RWPE1 (cell line): ENCODE measurements around the gene ALDH1L1.

Experiments
- CTCF ChIA-PET: fragments of 350-600 bp; sonication (Branson Sonifier 250); formaldehyde crosslinking; extraction: SDS; loops from one replicate; lab custom pipeline; 2021; lab: Yijun Ruan, JAX
- POLR2A ChIA-PET: fragments of 400-600 bp; formaldehyde crosslinking; extraction: SDS; loops from one replicate; lab custom pipeline; 2020; ENCODE audit warnings: antibody characterized with exemption; ENCODE audit not compliant: low non-redundant PET; lab: Yijun Ruan, JAX
- DNase-seq: peaks from one replicate; pipeline ENCODE4 v3.0.0; 2012; ENCODE audit warnings: low spot score
- H3K27ac ChIP-seq: fragments of 450-650 bp; 2 replicates; pipeline ENCODE4 v1.5.1; 2017
- TF ChIP-seq, protein P1 (sequence below): fragments of 450-650 bp; conservative IDR thresholded peaks from 2 replicates; pipeline ENCODE4 v1.5.1; 2017; ENCODE audit warnings: low read depth, mild to moderate bottlenecking

Gene ALDH1L1

DNA sequence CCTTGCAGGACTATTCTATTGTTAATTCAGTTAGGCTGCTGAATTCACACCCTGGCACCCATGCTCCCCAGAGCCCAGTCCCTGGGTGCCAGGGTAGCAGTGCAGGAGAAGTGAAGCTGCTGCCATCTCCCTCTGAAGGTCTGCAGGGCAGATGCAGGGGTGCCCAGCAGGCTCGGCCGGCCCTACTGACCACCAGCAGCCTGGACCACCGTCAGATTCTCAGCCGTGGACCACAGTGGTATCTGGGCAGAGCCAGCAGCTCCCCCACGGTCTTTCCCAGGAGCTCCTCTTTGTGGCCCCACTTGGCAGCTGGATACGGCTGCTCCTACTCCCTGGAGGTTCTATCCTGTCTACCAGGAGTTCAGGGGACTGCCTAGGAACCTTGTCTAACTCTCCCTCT, 46.8 kb downstream of the ALDH1L1 start:
- H3K27ac ChIP-seq = no peak overlapping the region
- TF ChIP-seq, protein P1, sequence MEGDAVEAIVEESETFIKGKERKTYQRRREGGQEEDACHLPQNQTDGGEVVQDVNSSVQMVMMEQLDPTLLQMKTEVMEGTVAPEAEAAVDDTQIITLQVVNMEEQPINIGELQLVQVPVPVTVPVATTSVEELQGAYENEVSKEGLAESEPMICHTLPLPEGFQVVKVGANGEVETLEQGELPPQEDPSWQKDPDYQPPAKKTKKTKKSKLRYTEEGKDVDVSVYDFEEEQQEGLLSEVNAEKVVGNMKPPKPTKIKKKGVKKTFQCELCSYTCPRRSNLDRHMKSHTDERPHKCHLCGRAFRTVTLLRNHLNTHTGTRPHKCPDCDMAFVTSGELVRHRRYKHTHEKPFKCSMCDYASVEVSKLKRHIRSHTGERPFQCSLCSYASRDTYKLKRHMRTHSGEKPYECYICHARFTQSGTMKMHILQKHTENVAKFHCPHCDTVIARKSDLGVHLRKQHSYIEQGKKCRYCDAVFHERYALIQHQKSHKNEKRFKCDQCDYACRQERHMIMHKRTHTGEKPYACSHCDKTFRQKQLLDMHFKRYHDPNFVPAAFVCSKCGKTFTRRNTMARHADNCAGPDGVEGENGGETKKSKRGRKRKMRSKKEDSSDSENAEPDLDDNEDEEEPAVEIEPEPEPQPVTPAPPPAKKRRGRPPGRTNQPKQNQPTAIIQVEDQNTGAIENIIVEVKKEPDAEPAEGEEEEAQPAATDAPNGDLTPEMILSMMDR = no peak
- CTCF ChIA-PET = interaction anchor here (0.6 to 2.6 kb wide), 14 partner anchors 8 to 338 kb away, joined by 3 to 23 read pairs (median 4); no protein-coding TSS in a partner anchor
- no peak for DNase-seq
- POLR2A ChIA-PET = no interaction called here

DNA sequence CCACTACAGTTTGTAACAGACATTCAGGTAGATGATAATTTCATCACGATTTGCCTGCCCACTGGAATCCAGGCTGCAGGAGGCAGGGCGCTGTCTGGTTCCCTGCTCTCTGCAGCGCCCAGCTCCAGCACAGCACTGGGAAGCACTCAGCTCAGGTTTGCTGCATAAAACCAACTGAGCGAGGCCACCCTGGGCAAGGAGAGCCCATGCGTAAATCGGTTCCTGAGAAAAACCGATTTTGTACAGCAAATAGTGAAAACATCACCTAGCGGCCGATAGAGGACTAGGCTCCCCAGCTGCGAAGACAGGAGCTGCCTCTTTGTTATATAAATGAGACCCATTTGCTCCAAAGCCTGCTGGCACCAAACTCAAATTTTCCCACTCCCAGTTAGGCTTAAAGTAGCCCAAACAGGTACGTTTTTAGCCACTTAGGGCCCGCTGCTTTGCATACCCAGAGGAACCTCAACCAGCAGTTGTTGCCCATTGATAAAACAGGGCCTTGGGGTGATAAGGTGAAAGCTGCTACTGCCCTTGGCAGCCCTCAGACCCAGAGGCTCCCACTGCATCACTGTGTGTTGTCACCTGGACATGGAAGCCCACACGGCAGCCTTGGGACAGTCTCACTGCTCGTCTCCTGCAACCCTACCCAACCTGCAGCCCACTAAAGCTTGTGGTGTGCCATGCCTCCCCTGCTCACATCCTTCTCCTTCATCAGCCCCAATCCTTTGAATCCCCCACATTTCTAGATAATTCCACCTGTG, 47.5 kb downstream of the ALDH1L1 start:
- TF ChIP-seq, protein P1 = peak; percentile 39
- POLR2A ChIA-PET = interaction anchor here (0.7 kb wide), 1 partner anchor 256 kb away, joined by 5 read pairs; no protein-coding TSS in a partner anchor
- no peak overlapping the region for H3K27ac ChIP-seq
- CTCF ChIA-PET = interaction anchor here (0.6 to 2.6 kb wide), 8 partner anchors 17 to 274 kb away, joined by 3 to 23 read pairs (median 6); no protein-coding TSS in a partner anchor
- DNase-seq = no peak

DNA sequence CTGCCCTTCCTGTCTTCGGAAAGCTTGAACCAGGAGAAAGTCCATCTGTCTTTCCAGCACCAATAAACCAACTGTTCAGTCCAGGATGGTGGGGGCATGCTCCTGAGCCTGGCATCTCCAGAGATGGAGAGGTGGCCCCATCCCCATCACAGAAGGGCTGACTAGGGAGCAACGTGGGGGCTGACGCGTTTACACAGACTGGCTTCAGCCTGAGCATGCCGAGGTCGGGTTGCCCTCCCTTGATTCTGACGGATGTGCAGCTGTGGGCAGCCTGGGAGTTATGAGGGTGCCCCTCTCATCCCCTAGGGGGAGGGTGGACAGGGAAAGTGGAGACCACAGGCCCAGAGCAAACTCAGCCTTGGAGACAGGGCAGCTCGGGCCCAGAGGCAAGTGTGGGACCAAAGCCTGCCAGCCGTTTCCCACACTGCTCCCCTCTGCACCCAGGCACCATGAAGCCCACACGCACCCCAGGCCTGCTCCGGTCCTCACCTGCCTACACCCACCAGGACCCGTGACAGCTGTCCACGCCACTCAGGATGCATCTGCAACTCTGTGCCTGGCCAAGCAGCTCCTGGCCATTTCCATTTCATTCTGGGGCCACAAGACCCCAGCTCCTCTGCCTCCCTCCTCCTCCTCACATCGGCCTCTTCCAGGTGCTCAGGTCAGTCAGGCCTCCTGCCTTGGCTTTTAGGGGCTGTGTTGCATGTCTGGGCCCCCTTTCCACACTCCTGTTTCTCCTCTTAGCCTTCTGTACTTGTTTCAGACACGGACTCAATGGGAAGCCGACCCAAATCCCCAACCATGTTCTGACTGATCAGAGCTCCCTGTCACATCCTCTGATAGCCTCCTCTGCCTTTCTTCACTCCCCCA, 48.3 kb downstream of the ALDH1L1 start:
- ChIA-PET CTCF (interaction anchor here (0.9 to 1.8 kb wide), 3 partner anchors 67 to 275 kb away, joined by 3 to 8 read pairs (median 4); no protein-coding TSS in a partner anchor), POLR2A (interaction anchor here (0.7 kb wide), 1 partner anchor 256 kb away, joined by 5 read pairs; no protein-coding TSS in a partner anchor)
- TF ChIP-seq, protein P1 = no peak
- no peak for DNase-seq
- H3K27ac ChIP-seq = no peak overlapping the region

DNA sequence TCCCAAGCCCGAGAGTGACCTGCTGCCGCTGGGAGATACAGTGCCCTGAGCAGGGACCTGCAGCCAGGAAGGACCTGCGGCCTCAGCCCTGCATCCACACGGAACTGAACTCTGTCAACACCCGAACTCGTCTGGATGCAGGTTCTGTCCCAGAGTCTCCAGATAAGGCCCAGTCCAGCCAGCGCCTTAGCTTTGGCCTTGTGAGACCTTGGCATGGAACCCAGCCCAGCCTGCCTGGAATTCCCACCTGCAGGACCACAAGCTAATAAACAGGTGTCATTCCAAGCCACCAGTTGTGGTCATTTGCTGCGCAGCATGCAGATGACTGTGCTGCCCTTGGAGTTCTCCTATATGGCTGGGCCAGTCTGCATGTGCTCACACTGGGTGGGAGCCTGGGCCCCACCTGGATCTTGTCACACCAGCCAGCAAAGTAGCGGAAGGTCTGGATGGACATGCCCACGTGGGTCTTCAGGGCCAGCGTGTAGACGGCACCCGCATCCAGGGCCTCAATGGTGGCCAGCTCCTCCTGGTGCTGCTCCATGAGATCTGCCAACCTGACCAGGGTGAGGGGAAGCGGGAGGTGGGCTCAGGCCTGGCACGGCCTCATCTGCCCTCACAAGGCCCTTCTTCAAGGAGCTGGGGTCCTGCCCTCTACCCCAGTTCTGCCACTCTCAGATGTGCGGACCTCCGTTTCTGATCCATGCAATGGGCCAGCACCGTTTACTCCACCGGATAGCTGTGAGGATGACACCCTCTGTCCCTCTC, 49.2 kb downstream of the ALDH1L1 start:
- POLR2A ChIA-PET = interaction anchor here (0.5 kb wide), 1 partner anchor 140 kb away, joined by 3 read pairs; no protein-coding TSS in a partner anchor
- no peak for DNase-seq
- CTCF ChIA-PET = interaction anchor here (0.5 to 1.8 kb wide), 4 partner anchors 68 to 1309 kb away, joined by 3 to 8 read pairs (median 3); no protein-coding TSS in a partner anchor
- TF ChIP-seq, protein P1 = no peak
- no peak overlapping the region for H3K27ac ChIP-seq

DNA sequence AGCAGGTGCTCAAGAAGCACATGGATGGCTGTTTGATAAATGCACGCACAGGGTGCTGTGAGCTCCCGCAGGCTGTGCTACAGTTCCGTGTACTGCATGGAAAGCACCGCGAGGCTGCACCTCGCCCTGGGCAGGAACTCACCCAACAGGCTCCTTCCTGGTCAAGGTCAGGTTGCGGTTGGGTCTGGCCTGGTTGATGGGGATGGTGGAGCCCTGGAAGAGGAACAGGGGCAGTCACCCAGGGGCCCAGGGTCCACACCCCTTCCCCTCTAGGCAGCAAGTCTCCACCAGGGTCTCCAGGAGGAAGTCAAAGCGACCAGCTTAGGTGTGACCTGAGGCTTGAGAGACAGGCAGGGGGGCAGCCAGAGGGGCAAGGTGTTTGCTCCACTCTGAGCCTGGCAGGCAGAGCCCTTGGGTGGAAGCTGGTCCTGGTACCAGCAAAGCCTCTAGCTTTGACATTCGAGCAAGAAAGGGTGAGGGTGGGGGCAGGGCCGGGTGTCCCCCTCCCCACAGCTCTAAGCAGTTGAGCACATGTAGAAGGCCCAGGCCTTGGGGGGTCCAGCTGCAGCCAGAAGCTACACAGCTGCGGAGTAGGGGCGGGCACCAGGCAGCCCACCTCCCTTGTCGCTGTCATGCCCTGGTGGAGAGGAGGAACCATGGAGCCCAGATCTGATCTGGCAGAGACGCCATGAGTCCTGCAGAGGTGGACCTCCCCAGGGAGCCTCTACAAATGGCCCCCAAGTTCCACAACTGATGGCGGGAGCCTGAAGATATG, 50.1 kb downstream of the ALDH1L1 start:
- no peak overlapping the region for H3K27ac ChIP-seq
- POLR2A ChIA-PET = interaction anchor here (0.5 kb wide), 1 partner anchor 139 kb away, joined by 3 read pairs; no protein-coding TSS in a partner anchor
- CTCF ChIA-PET = interaction anchor here (0.5 to 0.8 kb wide), 4 partner anchors 54 to 1310 kb away, joined by 3 read pairs; no protein-coding TSS in a partner anchor
- TF ChIP-seq, protein P1 = no peak
- DNase-seq = no peak
